Endothelial cell of umbilical vein (primary cell): ENCODE data around the gene SIDT1. TPM values are rescaled to one million over a fixed set of nuclear protein-coding genes. Genes with fewer than 3 reads are reported as not detected.

Experiments
- BruUV-seq: library from RNA; stranded (reverse); fragments of 400-500 nt; replicated peaks from 2 replicates; lab custom pipeline; 2021; lab: Mats Ljungman, UMichigan
- CTCF ChIA-PET: fragments of 300-600, 350-600 bp; sonication (Branson Sonifier 250); formaldehyde crosslinking; loops from one replicate; lab custom pipeline; 2021; ENCODE audit warnings: antibody characterized with exemption, inconsistent platforms; lab: Charles Lee
- POLR2A ChIA-PET: fragments of 300-600, 350-600 bp; sonication (Branson Sonifier 250); formaldehyde crosslinking; loops from one replicate; lab custom pipeline; 2021; ENCODE audit warnings: antibody characterized with exemption, inconsistent platforms; lab: Charles Lee
- DNase-seq: peaks from one replicate; pipeline ENCODE4 v3.0.0-alpha.2; 2011; ENCODE audit warnings: low read depth, low spot score
- FAIRE-seq: peaks from 2 replicates; lab custom pipeline; 2011; peaks lifted over from hg19 to GRCh38; lab: Jason Lieb, UNC
- H2AFZ ChIP-seq: 2 replicates; pipeline ENCODE4 v1.6.0; 2012; ENCODE audit warnings: low read depth, low read length, control low read depth, inconsistent platforms
- H3K27ac ChIP-seq: 2 replicates; pipeline ENCODE4 v1.5.1; 2011; ENCODE audit warnings: low read depth, mild to moderate bottlenecking, control low read depth, low read length, moderate library complexity; ENCODE audit not compliant: insufficient read depth
- H3K27me3 ChIP-seq, 2 experiments: 2 replicates each; pipeline versions ENCODE4 v1.6.0 to v1.6.1; 2011; ENCODE audit warnings: low read length in 2 of 2, mixed read lengths in 1 of 2; ENCODE audit not compliant: control insufficient read depth in 2 of 2, insufficient read depth in 2 of 2
- H3K36me3 ChIP-seq, 2 experiments: 2 replicates in 1 of 2; 3 replicates in 1 of 2; pipeline ENCODE4 v1.5.1; 2011; ENCODE audit warnings: low read length in 2 of 2, mild to moderate bottlenecking in 1 of 2, moderate library complexity in 1 of 2; ENCODE audit not compliant: control insufficient read depth in 2 of 2, insufficient read depth in 2 of 2; ENCODE audit errors: extremely low read depth in 1 of 2
- H3K4me1 ChIP-seq: 3 replicates; pipeline ENCODE4 v1.5.1; 2011; ENCODE audit warnings: mild to moderate bottlenecking, low read length; ENCODE audit not compliant: control insufficient read depth, insufficient read depth; ENCODE audit errors: extremely low read depth
- H3K4me2 ChIP-seq: 2 replicates; pipeline ENCODE4 v1.6.1; 2011; ENCODE audit warnings: low read length, control low read depth, mixed read lengths; ENCODE audit not compliant: insufficient read depth
- H3K4me3 ChIP-seq, 3 experiments: fragments of 200-600 bp in 1 of 3; sonication (generic), shearing (Covaris generic) in 1 of 3; replicated peaks in 1 of 3; 2 replicates each; pipeline ENCODE4 v1.5.1; 2011 to 2016; ENCODE audit warnings: control low read depth in 3 of 3, low read length in 3 of 3, mild to moderate bottlenecking in 2 of 3, inconsistent platforms in 1 of 3, low read depth in 1 of 3, moderate library complexity in 1 of 3; ENCODE audit not compliant: insufficient read depth in 1 of 3
- H3K79me2 ChIP-seq: 2 replicates; pipeline ENCODE4 v1.6.0; 2012; ENCODE audit warnings: low read length, inconsistent platforms; ENCODE audit not compliant: control insufficient read depth, insufficient read depth
- H3K9ac ChIP-seq: replicated peaks from 2 replicates; pipeline ENCODE3; 2011; ENCODE audit warnings: low read length, control low read depth; ENCODE audit not compliant: insufficient read depth; ENCODE audit errors: extremely low read depth
- H3K9me1 ChIP-seq: replicated peaks from 3 replicates; pipeline ENCODE4 v1.6.0; 2011; ENCODE audit warnings: mild to moderate bottlenecking, low read length; ENCODE audit not compliant: control insufficient read depth, insufficient read depth; ENCODE audit errors: extremely low read depth
- H3K9me3 ChIP-seq: replicated peaks from 2 replicates; pipeline ENCODE4 v1.5.1; 2012; ENCODE audit warnings: low read length, inconsistent platforms; ENCODE audit not compliant: control insufficient read depth, insufficient read depth
- H4K20me1 ChIP-seq: replicated peaks from 2 replicates; pipeline ENCODE3; 2011; ENCODE audit warnings: mild to moderate bottlenecking, low read length; ENCODE audit not compliant: control insufficient read depth, insufficient read depth; ENCODE audit errors: extremely low read depth
- CTCF ChIP-seq, 2 donors: IDR thresholded peaks; 1 replicate in 1 of 2; 2 replicates in 1 of 2; pipeline ENCODE4 v1.5.1; 2011; ENCODE audit warnings: low read length in 2 of 2, mild to moderate bottlenecking in 2 of 2, moderate library complexity in 2 of 2, control low read depth in 1 of 2, inconsistent platforms in 1 of 2, low read depth in 1 of 2; ENCODE audit not compliant: insufficient read depth in 1 of 2; ENCODE audit errors: extremely low read depth in 1 of 2
- FOS ChIP-seq: IDR thresholded peaks from 2 replicates; pipeline ENCODE4 v1.6.1; 2011; ENCODE audit warnings: mild to moderate bottlenecking, low read length, moderate library complexity, borderline replicate concordance; ENCODE audit not compliant: insufficient read depth
- GATA2 ChIP-seq: IDR thresholded peaks from 2 replicates; pipeline ENCODE4 v1.7.0; 2011; ENCODE audit warnings: low read depth, mild to moderate bottlenecking, moderate library complexity, mixed read lengths, low read length; ENCODE audit not compliant: insufficient read length, insufficient read depth
- JUN ChIP-seq: IDR thresholded peaks from 2 replicates; pipeline ENCODE4 v1.6.1; 2011; ENCODE audit warnings: borderline replicate concordance, low read depth; ENCODE audit not compliant: insufficient read length, insufficient read depth
- MAX ChIP-seq: IDR thresholded peaks from 2 replicates; pipeline ENCODE4 v1.6.1; 2011; ENCODE audit not compliant: insufficient read depth, insufficient read length
- POLR2A ChIP-seq: IDR thresholded peaks from 2 replicates; pipeline ENCODE4 v1.6.1; 2012; ENCODE audit warnings: low read depth, mild to moderate bottlenecking, control low read depth, low read length
- POLR2AphosphoS5 ChIP-seq: IDR thresholded peaks from 2 replicates; pipeline ENCODE4 v1.6.1; 2012; ENCODE audit warnings: low read depth, mild to moderate bottlenecking, control low read depth, low read length, moderate library complexity; ENCODE audit not compliant: insufficient read depth
- dilution Hi-C: fragments of 300-500 bp; cut with MboI; formaldehyde crosslinking; loops from one replicate; pipeline ENCODE4 v1.15.0; 2019; ENCODE audit warnings: low sequenced_read_pairs; ENCODE audit not compliant: extremely low pct_ligation_motif_present
- intact Hi-C: fragments of 100-400 bp; cut with micrococcal nuclease; formaldehyde crosslinking; loops from one replicate; pipeline ENCODE4 v1.10.0; 2022
- polyA plus RNA-seq, 4 experiments: library from polyadenylated mRNA; depleted of rRNA in 3 of 4; stranded (reverse) in 3 of 4; unstranded in 1 of 4; fragments of >200 nt; gene quantifications; 2 replicates each; pipeline versions ENCODE4 v1.2.1 to v1.2.3, GENCODE V29; 2011 to 2012; ENCODE audit warnings: missing spikeins in 1 of 4
- total RNA-seq: library from RNA; stranded (reverse); gene quantifications from 2 replicates; pipeline ENCODE4 v1.2.3, GENCODE V29; 2021

Gene SIDT1
- total and polyA plus RNA-seq, 2 donors (not counting 3 experiments of a cell fraction or from before 2014, with no cell fraction given), result 0.07 TPM; not detected in 1

- Histone ChIP-seq H3K9ac (no peak overlapping the region), H3K27me3 (no peaks in the 10 kb centered on the region), H3K36me3 (no peaks in the 10 kb centered on the region), H3K9me1 (no peaks in the 10 kb centered on the region), H3K4me2 (no peak overlapping the region), H3K4me3 (no peak overlapping the region), H3K27ac (no peak overlapping the region), H2AFZ (no peak overlapping the region), H3K9me3 (peaks cover 2% of the 10 kb centered on the region), H3K4me1 (no peaks in the 10 kb centered on the region), H4K20me1 (no peaks in the 10 kb centered on the region), H3K79me2 (no peaks in the 10 kb centered on the region)
- DNase-seq (no peak), FAIRE-seq (no peak)
- no TSS peak for BruUV-seq
- intact Hi-C loops, result no loop called here
- TF ChIP-seq GATA2 (no peak), FOS (no peak), POLR2A (no peak), CTCF (IDR thresholded peaks at IDR 0.05; ENCODE audit: extremely low read depth in 1 of 2, insufficient read depth in 1 of 2, low read depth in 1 of 2, low read length in 2 of 2) (no peak), JUN (no peak), MAX (no peak), POLR2AphosphoS5 (no peak)
- dilution Hi-C loops, result no loop called here
- ChIA-PET CTCF (no interaction called here), POLR2A (no interaction called here)
Measured at GRCh38 chr3:113643583-113643982, 111.2 kb downstream of the SIDT1 start.
